ENCODE data around the gene PIEZO1. TPM values are rescaled to one million over a fixed set of nuclear protein-coding genes. Genes with fewer than 3 reads are reported as not detected.

PIEZO1 gene
- total and polyA plus RNA-seq, 7 donors = 18.0 to 242 (median 126) TPM

DNA sequence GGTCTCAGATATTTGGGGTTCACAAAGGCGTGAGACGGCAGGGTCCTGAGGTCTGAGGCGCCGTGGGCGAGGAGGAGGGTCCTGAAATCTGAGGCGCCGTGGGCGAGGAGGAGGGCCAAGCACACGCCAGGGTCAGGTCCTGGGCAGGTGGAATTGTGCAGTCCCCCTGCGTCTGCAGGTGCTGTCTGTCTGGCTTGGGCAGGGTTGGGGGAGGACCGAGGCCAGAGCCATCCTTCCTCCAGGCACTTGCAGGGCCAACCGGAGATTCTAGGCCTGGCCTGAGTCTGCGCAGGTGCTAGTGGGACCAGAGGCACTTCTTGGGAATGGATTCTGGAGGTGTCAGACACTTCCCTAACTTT is 29.1 kb upstream of the PIEZO1 start:
- peaks cover 0 to 36% (median 28%) of the 10 kb centered on the region in 4 donors for H3K4me1 ChIP-seq
- no peak overlapping the region for H3K4me3 ChIP-seq
- WGBS, 2 donors = 65 to 77% methylated on average over 13 of the region's 13 CpGs
- no peak overlapping the region for H3K27ac ChIP-seq
- intact Hi-C loops (cut with DNase I) = loop anchor here (5.0 kb wide), 1 partner anchor 128 kb away; no protein-coding TSS in a partner anchor
- no peaks in the 10 kb centered on the region for H3K27me3 ChIP-seq
- TF ChIP-seq, protein P1, sequence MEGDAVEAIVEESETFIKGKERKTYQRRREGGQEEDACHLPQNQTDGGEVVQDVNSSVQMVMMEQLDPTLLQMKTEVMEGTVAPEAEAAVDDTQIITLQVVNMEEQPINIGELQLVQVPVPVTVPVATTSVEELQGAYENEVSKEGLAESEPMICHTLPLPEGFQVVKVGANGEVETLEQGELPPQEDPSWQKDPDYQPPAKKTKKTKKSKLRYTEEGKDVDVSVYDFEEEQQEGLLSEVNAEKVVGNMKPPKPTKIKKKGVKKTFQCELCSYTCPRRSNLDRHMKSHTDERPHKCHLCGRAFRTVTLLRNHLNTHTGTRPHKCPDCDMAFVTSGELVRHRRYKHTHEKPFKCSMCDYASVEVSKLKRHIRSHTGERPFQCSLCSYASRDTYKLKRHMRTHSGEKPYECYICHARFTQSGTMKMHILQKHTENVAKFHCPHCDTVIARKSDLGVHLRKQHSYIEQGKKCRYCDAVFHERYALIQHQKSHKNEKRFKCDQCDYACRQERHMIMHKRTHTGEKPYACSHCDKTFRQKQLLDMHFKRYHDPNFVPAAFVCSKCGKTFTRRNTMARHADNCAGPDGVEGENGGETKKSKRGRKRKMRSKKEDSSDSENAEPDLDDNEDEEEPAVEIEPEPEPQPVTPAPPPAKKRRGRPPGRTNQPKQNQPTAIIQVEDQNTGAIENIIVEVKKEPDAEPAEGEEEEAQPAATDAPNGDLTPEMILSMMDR (IDR thresholded peaks at IDR 0.05) = no peak
- TF ChIP-seq POLR2AphosphoS5 (IDR thresholded peaks at IDR 0.05) (no peak), EP300 (IDR thresholded peaks at IDR 0.05) (no peak), POLR2A (IDR thresholded peaks at IDR 0.05) (no peak)
- no peaks in the 10 kb centered on the region for H3K9me3 ChIP-seq
- H3K36me3 ChIP-seq = peaks cover 0 to 10% (median 5%) of the 10 kb centered on the region in 4 donors
- no peak for DNase-seq

DNA sequence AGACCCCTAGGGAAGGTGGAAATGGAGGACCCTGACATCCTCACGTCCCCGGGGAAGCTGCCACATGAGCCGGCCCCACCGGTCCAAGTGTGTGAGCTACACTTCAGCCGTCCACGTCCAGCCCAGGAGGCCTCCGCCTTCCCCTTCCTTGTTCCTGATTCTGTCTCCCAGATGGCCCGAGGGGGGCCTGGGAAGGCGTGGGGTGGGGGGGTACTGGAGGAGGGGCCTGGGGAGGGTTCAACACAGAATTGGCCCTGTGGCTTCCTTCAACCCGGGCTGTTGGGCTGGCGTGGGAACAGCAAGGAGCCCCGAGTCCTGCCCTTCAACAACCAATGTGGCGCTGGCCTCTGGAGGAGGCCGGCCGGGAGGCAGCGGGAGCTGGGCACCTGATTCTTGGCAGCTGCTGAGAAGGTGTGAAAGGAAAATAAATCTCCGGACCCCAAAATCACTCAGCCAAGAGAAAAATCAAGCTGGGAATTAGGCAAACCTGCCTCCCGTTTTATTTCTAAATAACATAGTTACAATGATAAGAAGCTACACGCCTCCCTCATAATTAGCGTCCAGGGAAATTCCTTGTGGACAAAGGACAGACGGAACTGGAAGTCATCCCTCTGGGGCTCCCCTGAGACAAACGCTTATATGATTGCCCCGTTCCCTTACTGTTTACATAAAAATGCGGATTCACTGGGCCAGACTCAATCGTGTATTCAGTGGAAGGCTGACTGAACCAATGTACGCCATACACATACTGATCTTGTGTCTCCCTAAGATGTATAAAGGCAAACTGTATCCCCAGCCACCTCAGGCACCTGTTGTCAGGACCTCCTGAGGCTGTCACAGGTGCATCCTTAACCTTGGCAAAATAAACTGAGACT is 28.5 kb upstream of the PIEZO1 start:
- WGBS, 2 donors = 18 to 65% methylated on average over 26 of the region's 26 CpGs
- Histone ChIP-seq H3K4me3 (peak overlapping the region in 1 of 4 donors; percentile 84), H3K36me3 (peaks cover 0 to 16% (median 5%) of the 10 kb centered on the region in 4 donors), H3K27me3 (no peaks in the 10 kb centered on the region), H3K4me1 (peaks cover 0 to 36% (median 28%) of the 10 kb centered on the region in 4 donors), H3K27ac (peak overlapping the region; percentile 91 to 96 (median 96)), H3K9me3 (no peaks in the 10 kb centered on the region)
- TF ChIP-seq POLR2AphosphoS5 (IDR thresholded peaks at IDR 0.05) (no peak), EP300 (IDR thresholded peaks at IDR 0.05) (no peak)
- intact Hi-C loops (cut with DNase I) = loop anchor here (2.0 to 5.0 kb wide), 2 partner anchors 129 to 403 kb away; partner anchors contain the start of gene ZNF778
- no peak for DNase-seq

DNA sequence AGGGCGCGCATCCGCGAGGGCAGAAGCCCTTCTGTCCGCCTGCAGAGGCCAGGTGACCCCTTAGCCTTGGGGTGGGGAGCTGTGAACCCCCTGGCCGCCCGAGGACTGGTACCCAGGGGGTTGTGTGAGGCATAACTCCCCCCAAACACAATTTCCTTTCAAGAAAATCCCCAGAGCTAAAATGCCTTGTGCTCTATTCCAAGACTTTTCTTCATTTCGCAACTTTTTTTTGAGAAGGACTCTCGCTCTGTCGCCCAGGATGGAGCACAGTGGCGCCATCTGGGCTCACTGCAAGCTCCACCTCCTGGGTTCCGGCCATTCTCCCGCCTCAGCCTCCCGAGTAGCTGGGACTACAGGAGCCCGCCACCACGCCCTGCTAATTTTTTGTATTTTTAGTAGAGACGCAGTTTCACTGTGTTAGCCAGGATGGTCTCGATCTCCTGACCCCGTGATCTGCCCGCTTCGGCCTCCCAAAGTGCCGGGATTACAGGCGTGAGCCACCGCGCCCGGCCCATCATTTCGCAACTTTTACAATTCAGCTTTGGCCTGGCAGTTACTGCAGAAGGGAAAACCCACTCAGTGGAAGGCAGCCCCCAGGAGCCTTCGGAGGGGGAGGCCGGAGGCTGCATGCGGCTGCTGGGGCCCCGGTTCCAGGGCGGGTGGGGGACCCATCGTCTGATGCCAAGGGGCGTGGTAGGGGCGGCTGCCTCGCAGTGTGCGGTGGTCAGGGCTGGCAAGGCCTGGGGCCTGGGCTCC is 27.7 kb upstream of the PIEZO1 start:
- Histone ChIP-seq H3K4me3 (peak overlapping the region; percentile 63 to 88 (median 76)), H3K9me3 (no peaks in the 10 kb centered on the region), H3K36me3 (peaks cover 0 to 21% (median 5%) of the 10 kb centered on the region in 4 donors), H3K27ac (peak overlapping the region; percentile 91 to 96 (median 96)), H3K4me1 (peaks cover 0 to 36% (median 28%) of the 10 kb centered on the region in 4 donors), H3K27me3 (no peaks in the 10 kb centered on the region)
- peak; percentile 88 for DNase-seq
- intact Hi-C loops (cut with DNase I) = loop anchor here (2.0 to 5.0 kb wide), 2 partner anchors 130 to 404 kb away; partner anchors contain the start of gene ZNF778
- WGBS, 2 donors = 10 to 42% methylated on average over 37 of the region's 37 CpGs
- TF ChIP-seq POLR2A (IDR thresholded peaks at IDR 0.05) (no peak), POLR2AphosphoS5 (IDR thresholded peaks at IDR 0.05) (peak in 1 of 4 donors; percentile 2), EP300 (IDR thresholded peaks at IDR 0.05) (no peak)
- TF ChIP-seq, protein P1 (IDR thresholded peaks at IDR 0.05) = peak in 2 of 4 experiments; percentile 8 to 10

DNA sequence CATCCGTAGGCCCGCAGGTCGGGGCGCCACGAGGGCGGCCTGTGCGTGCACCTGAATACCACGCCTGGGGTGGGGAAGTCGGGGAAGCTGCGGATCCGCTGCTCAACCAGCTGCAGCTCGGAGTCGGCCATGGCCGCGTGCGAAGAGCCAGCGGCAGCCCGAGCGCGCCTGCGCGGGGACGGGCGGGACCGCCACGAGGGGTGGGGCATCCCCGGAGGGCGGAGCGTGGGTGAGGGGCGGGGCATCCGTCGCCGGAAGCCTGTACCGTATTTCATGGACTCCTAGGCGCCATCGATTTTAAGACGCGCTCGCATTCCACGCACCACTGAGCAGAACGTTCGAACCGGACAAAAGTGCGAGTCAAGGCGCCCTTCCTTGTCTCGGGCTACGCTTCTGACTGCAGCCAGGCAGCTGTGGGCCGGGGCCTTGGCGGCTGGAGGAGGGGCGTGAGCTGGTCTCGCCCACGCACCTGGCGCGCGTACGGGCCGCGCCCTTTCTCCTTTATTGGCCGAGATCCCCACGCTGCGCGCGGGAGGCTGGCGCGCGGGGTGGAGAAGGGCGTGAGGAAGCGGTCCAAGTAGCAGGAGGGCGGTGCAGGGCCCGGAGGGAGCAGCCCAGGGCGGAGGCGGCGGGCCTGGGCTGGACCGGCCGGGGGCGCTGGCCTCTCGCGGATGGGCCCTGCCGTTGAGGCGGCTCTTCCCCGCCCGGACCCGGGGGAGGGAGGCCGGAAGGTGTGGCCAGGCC is 26.9 kb upstream of the PIEZO1 start, which contains the start of gene APRT:
APRT (minus strand) TSS at position 160 of the 744 bp plus-strand sequence; CDS start at position 131, 29 bp downstream.
- 1% methylated on average over 84 of the region's 84 CpGs for WGBS, 2 donors
- H3K27me3 ChIP-seq = no peaks in the 10 kb centered on the region
- peak; percentile 97 for DNase-seq
- intact Hi-C loops (cut with DNase I) = loop anchor here (1.0 to 5.0 kb wide), 3 partner anchors 45 to 405 kb away; partner anchors contain the start of genes TRAPPC2L and ZNF778
- H3K36me3 ChIP-seq = peaks cover 0 to 21% (median 5%) of the 10 kb centered on the region in 4 donors
- peak within 1 kb of the TSS; percentile 91 to 96 (median 96) for H3K27ac ChIP-seq
- TF ChIP-seq EP300 (IDR thresholded peaks at IDR 0.05) (peak in 1 of 4 donors; percentile 46), POLR2A (IDR thresholded peaks at IDR 0.05) (no peak), POLR2AphosphoS5 (IDR thresholded peaks at IDR 0.05) (peak in 3 of 4 donors; percentile 15 to 95 (median 95))
- TF ChIP-seq, protein P1 (IDR thresholded peaks at IDR 0.05) = peak in 2 of 4 experiments; percentile 9 to 24
- H3K4me1 ChIP-seq = peaks cover 0 to 36% (median 28%) of the 10 kb centered on the region in 4 donors
- no peaks in the 10 kb centered on the region for H3K9me3 ChIP-seq
- peak within 1 kb of the TSS; percentile 63 to 88 (median 76) for H3K4me3 ChIP-seq
